Measurements from ENCODE around the gene SPAM1. TPM values are rescaled to one million over a fixed set of nuclear protein-coding genes. Genes with fewer than 3 reads are reported as not detected.

SPAM1 gene
- polyA plus RNA-seq, 1 donor (not counting 4 experiments of a cell fraction or from before 2014, with no cell fraction given) = not detected

DNA sequence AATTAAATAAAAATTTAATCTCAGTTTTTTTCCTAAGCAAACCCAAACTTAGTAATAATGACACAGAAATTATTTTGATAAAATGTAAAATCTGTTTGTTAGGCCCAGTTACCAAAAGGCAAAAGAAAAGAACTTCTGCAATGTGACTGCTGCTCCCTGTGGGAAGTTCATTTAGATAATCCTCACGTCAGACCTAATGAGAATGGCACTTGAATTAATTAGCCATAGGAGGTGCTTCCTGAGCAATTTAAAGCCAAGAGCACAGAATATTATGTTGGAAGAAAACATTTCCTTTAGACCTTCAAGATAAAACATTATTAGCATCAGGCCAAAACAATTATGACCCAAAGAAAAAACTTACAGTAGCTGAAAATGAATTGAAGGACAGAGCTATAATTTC lies 19.4 kb downstream of the SPAM1 start:
- Histone ChIP-seq H3K9me1 (ENCODE audit: control insufficient read depth, extremely low read depth, insufficient read depth, low read length) (no peaks in the 10 kb centered on the region), H3K36me3 (ENCODE audit: control insufficient read depth in 2 of 2, extremely low read depth in 1 of 2, insufficient read depth in 2 of 2, low read length in 2 of 2) (no peaks in the 10 kb centered on the region), H3K9me3 (ENCODE audit: control insufficient read depth, low read depth, low read length) (no peaks in the 10 kb centered on the region), H3K79me2 (ENCODE audit: control insufficient read depth, insufficient read depth, low read length) (no peaks in the 10 kb centered on the region), H3K27me3 (ENCODE audit: control insufficient read depth, extremely low read depth, insufficient read depth, low read length) (peaks cover 2% of the 10 kb centered on the region), H3K4me2 (ENCODE audit: control insufficient read depth, extremely low read depth, insufficient read depth, low read depth, low read length) (no peak overlapping the region), H3K27ac (ENCODE audit: control insufficient read depth, insufficient read depth, low read length) (no peak overlapping the region), H3K4me3 (ENCODE audit: control insufficient read depth in 2 of 3, extremely low read depth in 1 of 3, insufficient read depth in 2 of 3, low read depth in 1 of 3, low read length in 3 of 3) (no peak overlapping the region), H3K9ac (ENCODE audit: control insufficient read depth, extremely low read depth, insufficient read depth, low read length) (no peak overlapping the region), H3K4me1 (ENCODE audit: control insufficient read depth, extremely low read depth, insufficient read depth, low read length) (no peaks in the 10 kb centered on the region), H2AFZ (ENCODE audit: control insufficient read depth, low read length) (no peak overlapping the region), H4K20me1 (ENCODE audit: control insufficient read depth, extremely low read depth, insufficient read depth, low read length) (no peaks in the 10 kb centered on the region)
- TF ChIP-seq EZH2 (IDR thresholded peaks at IDR 0.05; ENCODE audit: low read length) = no peak
- TF ChIP-seq, protein P1, sequence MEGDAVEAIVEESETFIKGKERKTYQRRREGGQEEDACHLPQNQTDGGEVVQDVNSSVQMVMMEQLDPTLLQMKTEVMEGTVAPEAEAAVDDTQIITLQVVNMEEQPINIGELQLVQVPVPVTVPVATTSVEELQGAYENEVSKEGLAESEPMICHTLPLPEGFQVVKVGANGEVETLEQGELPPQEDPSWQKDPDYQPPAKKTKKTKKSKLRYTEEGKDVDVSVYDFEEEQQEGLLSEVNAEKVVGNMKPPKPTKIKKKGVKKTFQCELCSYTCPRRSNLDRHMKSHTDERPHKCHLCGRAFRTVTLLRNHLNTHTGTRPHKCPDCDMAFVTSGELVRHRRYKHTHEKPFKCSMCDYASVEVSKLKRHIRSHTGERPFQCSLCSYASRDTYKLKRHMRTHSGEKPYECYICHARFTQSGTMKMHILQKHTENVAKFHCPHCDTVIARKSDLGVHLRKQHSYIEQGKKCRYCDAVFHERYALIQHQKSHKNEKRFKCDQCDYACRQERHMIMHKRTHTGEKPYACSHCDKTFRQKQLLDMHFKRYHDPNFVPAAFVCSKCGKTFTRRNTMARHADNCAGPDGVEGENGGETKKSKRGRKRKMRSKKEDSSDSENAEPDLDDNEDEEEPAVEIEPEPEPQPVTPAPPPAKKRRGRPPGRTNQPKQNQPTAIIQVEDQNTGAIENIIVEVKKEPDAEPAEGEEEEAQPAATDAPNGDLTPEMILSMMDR (optimal IDR thresholded peaks at IDR 0.05 in 1 of 3, IDR thresholded peaks at IDR 0.05 in 1 of 3, conservative IDR thresholded peaks at IDR 0.05 in 1 of 3; ENCODE audit: extremely low read depth in 1 of 3, insufficient read depth in 2 of 3, low read length in 3 of 3) = no peak
- DNase-seq (ENCODE audit: low read depth, low spot score) = no peak
- FAIRE-seq = no peak
- dilution Hi-C loops (cut with MboI; ENCODE audit: extremely low pct_ligation_motif_present, low sequenced_read_pairs) = no loop called here

DNA sequence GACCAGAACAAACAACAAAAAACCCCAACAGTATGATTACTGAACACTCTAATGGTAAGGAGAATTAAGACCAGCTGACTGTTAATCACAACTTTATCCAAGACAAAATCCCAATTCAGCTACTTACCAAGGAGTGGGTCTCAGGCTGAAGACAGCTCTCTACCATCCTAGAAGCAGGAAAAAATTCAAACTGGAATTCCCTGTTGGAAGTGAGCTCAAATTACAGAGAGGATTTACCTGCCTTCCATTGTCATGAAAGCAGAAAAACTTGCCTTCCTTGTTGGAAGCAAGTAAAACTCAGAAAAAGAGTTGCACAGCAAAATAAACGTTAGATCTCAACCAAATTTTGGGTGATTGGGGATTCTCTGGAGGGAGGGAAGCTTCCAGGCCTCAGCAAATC lies 20.9 kb downstream of the SPAM1 start:
- no peak for DNase-seq (ENCODE audit: low read depth, low spot score)
- no peak overlapping the region for H3K9ac ChIP-seq (ENCODE audit: control insufficient read depth, extremely low read depth, insufficient read depth, low read length)
- TF ChIP-seq EZH2 (IDR thresholded peaks at IDR 0.05; ENCODE audit: low read length) = no peak
- TF ChIP-seq, protein P1 (optimal IDR thresholded peaks at IDR 0.05 in 1 of 3, IDR thresholded peaks at IDR 0.05 in 1 of 3, conservative IDR thresholded peaks at IDR 0.05 in 1 of 3; ENCODE audit: extremely low read depth in 1 of 3, insufficient read depth in 2 of 3, low read length in 3 of 3) = no peak
- no peaks in the 10 kb centered on the region for H4K20me1 ChIP-seq (ENCODE audit: control insufficient read depth, extremely low read depth, insufficient read depth, low read length)
- no peaks in the 10 kb centered on the region for H3K79me2 ChIP-seq (ENCODE audit: control insufficient read depth, insufficient read depth, low read length)
- peaks cover 2% of the 10 kb centered on the region for H3K27me3 ChIP-seq (ENCODE audit: control insufficient read depth, extremely low read depth, insufficient read depth, low read length)
- no peaks in the 10 kb centered on the region for H3K9me3 ChIP-seq (ENCODE audit: control insufficient read depth, low read depth, low read length)
- H3K4me1 ChIP-seq (ENCODE audit: control insufficient read depth, extremely low read depth, insufficient read depth, low read length) = no peaks in the 10 kb centered on the region
- no peak overlapping the region for H3K4me2 ChIP-seq (ENCODE audit: control insufficient read depth, extremely low read depth, insufficient read depth, low read depth, low read length)
- no peak overlapping the region for H2AFZ ChIP-seq (ENCODE audit: control insufficient read depth, low read length)
- H3K36me3 ChIP-seq (ENCODE audit: control insufficient read depth in 2 of 2, extremely low read depth in 1 of 2, insufficient read depth in 2 of 2, low read length in 2 of 2) = no peaks in the 10 kb centered on the region
- H3K9me1 ChIP-seq (ENCODE audit: control insufficient read depth, extremely low read depth, insufficient read depth, low read length) = no peaks in the 10 kb centered on the region
- H3K4me3 ChIP-seq (ENCODE audit: control insufficient read depth in 2 of 3, extremely low read depth in 1 of 3, insufficient read depth in 2 of 3, low read depth in 1 of 3, low read length in 3 of 3) = no peak overlapping the region
- H3K27ac ChIP-seq (ENCODE audit: control insufficient read depth, insufficient read depth, low read length) = no peak overlapping the region
- FAIRE-seq = no peak
- dilution Hi-C loops (cut with MboI; ENCODE audit: extremely low pct_ligation_motif_present, low sequenced_read_pairs) = no loop called here

Data from keratinocyte (primary cell).